ENCODE measurements around the gene OR5AU1.

- TF ChIP-seq CTCF (conservative IDR thresholded peaks at IDR 0.05) (no peak), ZFX (IDR thresholded peaks at IDR 0.05) (no peak)
These were observed 36.6 kb upstream of the OR5AU1 start for GRCh38 chr14:21192447-21192822.
